GM10248 (cell line): ENCODE measurements around the gene FCMR.
A peak's percentile ranks its signal among the peaks of the same experiment; 100 is the strongest.
"Not testable (repeated sequence)": the region's sequence is repeated elsewhere in the genome, so short reads cannot be mapped to it uniquely, and the experiment has no call there.

Source experiments
- CTCF ChIA-PET: fragments of 300-600 bp; sonication (Branson Sonifier 250); formaldehyde crosslinking; extraction: SDS; loops from one replicate; lab custom pipeline; 2021; ENCODE audit warnings: antibody characterized with exemption; lab: Yijun Ruan, JAX
- POLR2A ChIA-PET: fragments of 350-650 bp; sonication (Branson Sonifier 250); formaldehyde crosslinking; extraction: SDS; loops from one replicate; lab custom pipeline; 2020; ENCODE audit warnings: antibody characterized with exemption; lab: Yijun Ruan, JAX
- DNase-seq: peaks from one replicate; pipeline ENCODE4 v3.0.0; 2012; ENCODE audit errors: extremely low spot score
- TF ChIP-seq, protein P1 (sequence below): IDR thresholded peaks from 2 replicates; pipeline ENCODE4 v1.5.1; 2012; ENCODE audit warnings: mild to moderate bottlenecking, low read depth; ENCODE audit errors: extremely low read depth, missing control alignments, control extremely low read depth

FCMR gene

DNA sequence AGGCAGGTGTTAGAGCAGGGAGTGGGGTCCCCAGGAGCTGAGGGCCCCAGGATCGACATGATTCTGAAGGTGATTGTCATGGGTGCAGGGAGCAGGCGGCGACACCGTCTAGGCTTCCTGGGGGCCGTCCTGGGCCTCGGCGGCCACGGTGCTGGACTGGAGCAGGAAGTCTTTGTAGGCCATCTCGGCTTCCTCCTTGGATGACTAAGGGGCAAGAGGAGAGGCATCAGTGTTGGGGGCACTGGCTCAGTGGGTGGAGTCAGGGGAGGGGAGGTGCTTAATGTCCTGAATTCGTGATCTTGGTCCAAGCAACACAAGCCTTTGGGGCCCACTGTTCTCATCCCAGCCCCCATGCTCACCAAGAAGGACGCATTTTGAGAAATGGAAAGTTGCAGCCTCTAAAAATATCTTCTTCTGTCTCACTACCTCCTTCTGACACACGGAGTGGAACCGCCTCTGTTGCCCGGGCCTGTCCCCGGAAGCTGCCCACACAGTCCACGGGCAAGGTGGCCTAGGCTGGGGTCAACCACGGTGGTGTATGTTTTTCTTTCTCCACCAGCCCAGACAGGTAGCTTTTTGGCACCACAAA, 8.6 kb upstream of the FCMR start:
- DNase-seq: peak; percentile 85
- TF ChIP-seq, protein P1, sequence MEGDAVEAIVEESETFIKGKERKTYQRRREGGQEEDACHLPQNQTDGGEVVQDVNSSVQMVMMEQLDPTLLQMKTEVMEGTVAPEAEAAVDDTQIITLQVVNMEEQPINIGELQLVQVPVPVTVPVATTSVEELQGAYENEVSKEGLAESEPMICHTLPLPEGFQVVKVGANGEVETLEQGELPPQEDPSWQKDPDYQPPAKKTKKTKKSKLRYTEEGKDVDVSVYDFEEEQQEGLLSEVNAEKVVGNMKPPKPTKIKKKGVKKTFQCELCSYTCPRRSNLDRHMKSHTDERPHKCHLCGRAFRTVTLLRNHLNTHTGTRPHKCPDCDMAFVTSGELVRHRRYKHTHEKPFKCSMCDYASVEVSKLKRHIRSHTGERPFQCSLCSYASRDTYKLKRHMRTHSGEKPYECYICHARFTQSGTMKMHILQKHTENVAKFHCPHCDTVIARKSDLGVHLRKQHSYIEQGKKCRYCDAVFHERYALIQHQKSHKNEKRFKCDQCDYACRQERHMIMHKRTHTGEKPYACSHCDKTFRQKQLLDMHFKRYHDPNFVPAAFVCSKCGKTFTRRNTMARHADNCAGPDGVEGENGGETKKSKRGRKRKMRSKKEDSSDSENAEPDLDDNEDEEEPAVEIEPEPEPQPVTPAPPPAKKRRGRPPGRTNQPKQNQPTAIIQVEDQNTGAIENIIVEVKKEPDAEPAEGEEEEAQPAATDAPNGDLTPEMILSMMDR: no peak
- ChIA-PET POLR2A (interaction anchor here (1.1 to 1.4 kb wide), 2 partner anchors 8 to 9 kb away, joined by 3 read pairs; partner anchors contain the start of gene FCMR), CTCF (interaction anchor here (1.1 to 25.0 kb wide), 11 partner anchors 13 to 318 kb away, joined by 3 to 416 read pairs (median 12); partner anchors contain the start of genes EIF2D, FCAMR, FCMR and IL20)

DNA sequence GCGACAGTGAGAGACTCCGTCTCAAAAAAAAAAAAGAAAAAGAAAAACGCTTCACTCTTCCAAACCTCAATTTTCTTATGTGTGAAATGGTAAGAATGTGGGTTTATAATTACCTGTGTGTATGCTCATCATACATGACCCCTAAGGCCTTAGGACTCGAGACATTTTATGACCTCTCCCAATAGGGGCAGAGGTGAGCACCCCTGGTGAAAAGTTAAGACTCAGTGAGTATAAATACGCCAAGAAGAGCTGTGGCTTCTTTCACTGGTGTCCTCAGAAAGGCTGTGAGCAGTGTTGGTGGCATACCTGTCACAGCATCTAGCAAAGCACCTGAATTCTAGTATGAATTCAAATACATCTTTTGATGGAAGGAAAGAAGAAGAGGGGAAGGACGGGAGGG, 7.8 kb upstream of the FCMR start:
- ChIA-PET CTCF (interaction anchor here (1.2 to 25.0 kb wide), 6 partner anchors 12 to 121 kb away, joined by 3 to 416 read pairs (median 210); partner anchors contain the start of genes FCAMR, FCMR and PIGR), POLR2A (no interaction called here)
- DNase-seq: no peak
- TF ChIP-seq, protein P1: no peak

DNA sequence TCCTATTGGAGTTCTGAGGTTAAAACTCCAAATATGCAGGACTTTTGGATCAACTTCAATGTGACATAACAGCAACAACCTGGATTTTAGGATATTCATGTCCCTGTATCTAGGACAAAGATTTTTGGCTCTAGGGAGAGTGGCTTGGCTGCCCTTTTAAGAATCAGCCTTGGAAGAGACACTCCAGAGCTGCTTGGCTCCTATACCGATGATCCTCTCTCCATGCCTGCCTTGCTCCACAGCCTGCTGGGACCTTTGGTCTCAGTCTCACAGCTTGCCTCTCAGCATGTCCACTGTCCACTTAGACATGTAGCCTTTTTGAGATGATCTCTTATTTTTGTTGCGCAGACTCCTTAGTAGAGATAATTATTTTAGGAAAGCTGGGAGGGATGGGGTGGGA, 4.5 kb upstream of the FCMR start:
- ChIA-PET CTCF (interaction anchor here (1.1 to 25.0 kb wide), 7 partner anchors 9 to 201 kb away, joined by 4 to 357 read pairs (median 11); partner anchors contain the start of genes FCAMR and FCMR), POLR2A (no interaction called here)
- TF ChIP-seq, protein P1: no peak
- no peak for DNase-seq

DNA sequence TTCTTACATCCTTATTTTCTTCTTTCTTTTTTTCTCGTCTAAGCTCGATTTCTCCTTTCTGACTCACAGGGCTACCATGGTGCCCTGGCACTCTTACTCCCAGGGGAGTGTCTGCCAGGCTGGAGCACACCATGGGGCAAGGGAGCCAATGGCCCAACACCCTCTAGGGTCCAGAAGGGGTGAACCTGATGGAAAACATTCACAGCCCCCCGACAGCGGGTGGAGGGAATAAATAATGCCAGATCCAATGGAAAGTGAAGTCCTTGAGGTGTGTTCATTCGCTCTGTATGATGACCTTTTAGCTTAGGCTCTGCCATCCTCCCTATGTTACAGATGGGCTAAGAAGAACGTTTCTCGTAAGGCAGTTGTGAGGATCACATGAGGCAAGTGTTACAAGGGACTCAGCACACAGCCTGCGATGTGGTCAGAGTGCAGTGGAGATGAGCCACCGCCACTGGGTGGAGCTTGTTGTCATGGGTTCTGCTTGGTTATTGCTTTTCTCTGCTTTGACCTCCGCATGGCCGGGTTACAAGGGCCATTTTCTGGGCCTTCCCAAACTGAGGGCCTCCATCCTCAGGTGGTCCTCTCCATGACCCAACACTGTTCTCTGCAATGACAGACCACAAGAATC, 3.5 kb upstream of the FCMR start:
- peak; percentile 81 for DNase-seq
- TF ChIP-seq, protein P1: peak; percentile 69
- POLR2A ChIA-PET: interaction anchor here (0.6 to 1.1 kb wide), 3 partner anchors 30 to 313 kb away, joined by 3 to 7 read pairs (median 7); partner anchors contain the start of gene EIF2D
- CTCF ChIA-PET: interaction anchor here (1.0 to 25.0 kb wide), 16 partner anchors 8 to 380 kb away, joined by 3 to 357 read pairs (median 4); partner anchors contain the start of genes DYRK3, FCAMR and FCMR

DNA sequence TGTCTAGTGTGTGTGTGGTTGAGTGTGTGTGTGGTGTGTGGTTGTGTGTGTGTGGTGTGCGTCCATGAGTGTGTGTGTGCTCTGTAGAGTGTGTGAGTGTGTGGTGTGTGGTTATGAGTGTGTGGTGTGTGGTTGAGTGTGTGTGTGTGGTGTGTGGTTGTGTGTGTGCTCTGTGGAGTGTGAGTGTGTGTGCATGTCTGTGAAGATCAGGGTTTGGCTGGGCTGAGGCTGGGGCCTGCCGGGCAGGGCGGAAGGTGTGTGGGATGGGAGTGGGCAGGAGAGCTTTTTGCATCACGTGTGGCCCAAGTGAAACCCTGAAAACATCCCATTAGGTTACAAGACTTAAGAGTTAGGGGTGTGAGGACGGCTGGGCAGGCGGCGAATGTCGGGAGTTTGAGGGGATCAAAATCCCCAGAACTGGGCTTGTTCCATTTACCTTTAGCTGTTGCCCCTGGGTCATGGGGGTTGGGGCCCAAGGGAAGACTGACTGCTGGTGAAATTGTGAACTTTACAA, 2.9 kb upstream of the FCMR start:
- ChIA-PET CTCF (interaction anchor here (1.0 to 25.0 kb wide), 16 partner anchors 7 to 380 kb away, joined by 3 to 357 read pairs (median 4); partner anchors contain the start of genes DYRK3, FCAMR and FCMR), POLR2A (interaction anchor here (0.6 to 1.1 kb wide), 3 partner anchors 30 to 312 kb away, joined by 3 to 7 read pairs (median 7); partner anchors contain the start of gene EIF2D)
- DNase-seq: peak; percentile 60
- TF ChIP-seq, protein P1: no peak

DNA sequence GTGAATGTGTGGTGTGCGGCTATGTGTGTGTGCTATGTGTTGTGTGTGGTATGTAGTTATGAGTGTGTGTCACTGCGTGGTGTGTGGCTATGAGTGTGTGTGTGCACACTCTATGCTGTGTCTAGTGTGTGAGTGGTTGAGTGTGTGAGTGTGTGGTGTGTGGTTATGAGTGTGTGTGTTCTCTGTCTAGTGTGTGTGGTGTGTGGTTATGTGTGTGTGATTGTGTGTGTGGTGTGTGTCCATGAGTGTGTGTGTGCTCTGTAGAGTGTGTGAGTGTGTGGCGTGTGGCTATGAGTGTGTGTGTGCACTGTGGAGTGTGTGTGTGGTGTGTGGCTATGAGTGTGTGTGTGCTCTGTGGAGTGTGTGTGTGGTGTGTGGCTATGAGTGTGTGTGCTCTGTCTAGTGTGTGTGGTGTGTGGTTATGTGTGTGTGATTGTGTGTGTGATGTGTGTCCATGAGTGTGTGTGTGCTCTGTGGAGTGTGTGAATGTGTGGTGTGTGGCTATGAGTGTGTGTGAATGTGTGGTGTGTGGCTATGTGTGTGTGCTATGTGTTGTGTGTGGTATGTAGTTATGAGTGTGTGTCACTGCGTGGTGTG, 2.3 kb upstream of the FCMR start:
- DNase-seq, POLR2A ChIA-PET: not testable (repeated sequence)
- CTCF ChIA-PET: interaction anchor here (1.7 to 25.0 kb wide), 7 partner anchors 7 to 379 kb away, joined by 4 to 357 read pairs (median 64); partner anchors contain the start of genes FCAMR and FCMR
